Loucy (cell line): ENCODE data around the gene TEX14.
"Not testable (repeated sequence)": the region's sequence is repeated elsewhere in the genome, so short reads cannot be mapped to it uniquely, and the experiment has no call there.

ENCODE experiments used
- H2AFZ ChIP-seq: fragments of 200-600 bp; sonication (generic); 2 replicates; pipeline ENCODE4 v1.6.0; 2016; ENCODE audit warnings: antibody characterized with exemption, mild to moderate bottlenecking, low read length, moderate library complexity
- H3F3A ChIP-seq: fragments of 200-600 bp; 2 replicates; pipeline ENCODE4 v1.6.0; 2016; ENCODE audit warnings: antibody characterized with exemption, low read depth, mild to moderate bottlenecking
- H3K27me3 ChIP-seq: fragments of 200-600 bp; sonication (generic); 2 replicates; pipeline ENCODE4 v1.6.1; 2014; ENCODE audit warnings: low read length, mild to moderate bottlenecking; ENCODE audit not compliant: insufficient read depth, poor library complexity, severe bottlenecking
- H3K36me3 ChIP-seq: fragments of 200-600 bp; sonication (generic); 2 replicates; pipeline ENCODE4 v1.6.1; 2016; ENCODE audit warnings: low read length; ENCODE audit not compliant: insufficient read depth
- H3K4me1 ChIP-seq: fragments of 200-600 bp; sonication (generic); 2 replicates; pipeline ENCODE4 v1.5.1; 2014; ENCODE audit warnings: low read length, mild to moderate bottlenecking; ENCODE audit not compliant: insufficient read depth, poor library complexity, severe bottlenecking
- H3K4me2 ChIP-seq: fragments of 200-600 bp; sonication (generic); 2 replicates; pipeline ENCODE4 v1.6.0; 2014; ENCODE audit warnings: antibody characterized with exemption, low read length, low read depth, mild to moderate bottlenecking; ENCODE audit not compliant: poor library complexity, severe bottlenecking
- H3K4me3 ChIP-seq: fragments of 200-600 bp; sonication (generic); 2 replicates; pipeline ENCODE4 v1.5.1; 2014; ENCODE audit warnings: low read length, mild to moderate bottlenecking, mixed read lengths; ENCODE audit not compliant: poor library complexity, severe bottlenecking
- H3K79me2 ChIP-seq: fragments of 200-600 bp; sonication (generic); 2 replicates; pipeline ENCODE4 v1.6.1; 2014; ENCODE audit warnings: low read length; ENCODE audit not compliant: insufficient read depth
- H3K9ac ChIP-seq: fragments of 200-600 bp; sonication (generic); 2 replicates; pipeline ENCODE4 v1.6.0; 2014; ENCODE audit warnings: mild to moderate bottlenecking, low read depth, low read length, moderate library complexity; ENCODE audit not compliant: poor library complexity, severe bottlenecking
- H3K9me2 ChIP-seq: fragments of 200-600 bp; sonication (generic); replicated peaks from 2 replicates; pipeline ENCODE4 v1.6.1; 2016; ENCODE audit warnings: low read depth, low read length, mixed read lengths
- H3K9me3 ChIP-seq: fragments of 200-600 bp; sonication (generic); 2 replicates; pipeline ENCODE4 v1.6.1; 2014; ENCODE audit warnings: mild to moderate bottlenecking, antibody characterized with exemption, low read length, low read depth; ENCODE audit not compliant: insufficient read depth
- H4K20me1 ChIP-seq: fragments of 200-600 bp; sonication (generic); 2 replicates; pipeline ENCODE4 v1.6.0; 2014; ENCODE audit warnings: antibody characterized with exemption, low read length, mild to moderate bottlenecking; ENCODE audit not compliant: insufficient read depth, poor library complexity, severe bottlenecking
- EZH2phosphoT487 ChIP-seq: fragments of 200-600 bp; IDR thresholded peaks from 2 replicates; pipeline ENCODE4 v1.6.1; 2018; ENCODE audit warnings: antibody characterized with exemption, mild to moderate bottlenecking, moderate library complexity, borderline replicate concordance
- TF ChIP-seq, protein P1 (sequence below): fragments of 200-600 bp; sonication (generic); conservative IDR thresholded peaks from 2 replicates; pipeline ENCODE4 v1.5.1; 2014; ENCODE audit warnings: mild to moderate bottlenecking, antibody characterized with exemption, low read length

TEX14 gene

DNA sequence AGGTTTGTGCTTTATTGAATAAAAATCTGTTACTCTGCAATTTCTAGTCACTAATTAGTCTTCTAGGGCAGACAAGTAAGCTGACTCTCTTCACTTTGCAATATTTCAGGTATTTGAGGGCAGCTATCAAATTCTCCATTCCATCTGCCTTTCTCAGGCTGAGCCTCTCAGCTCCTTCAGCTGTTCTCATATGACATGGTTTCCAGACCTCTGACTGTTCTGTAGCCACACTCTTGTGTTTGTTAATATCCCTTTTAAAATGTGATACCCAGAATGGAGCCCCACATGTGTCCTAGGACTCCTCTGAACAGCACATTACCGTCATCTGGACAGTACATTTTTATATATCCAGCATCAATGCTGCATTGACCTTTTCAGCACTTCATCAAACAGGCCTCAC lies 131.3 kb downstream of the TEX14 start:
- Histone ChIP-seq H3K79me2 (no peaks in the 10 kb centered on the region), H3K9me2 (no peaks in the 10 kb centered on the region), H3F3A (no peaks in the 10 kb centered on the region), H3K4me3 (no peak overlapping the region), H3K36me3 (no peaks in the 10 kb centered on the region), H3K27me3 (no peaks in the 10 kb centered on the region), H3K4me1 (peaks cover 5% of the 10 kb centered on the region), H3K4me2 (no peak overlapping the region), H4K20me1 (no peaks in the 10 kb centered on the region), H3K9ac (no peak overlapping the region), H3K9me3 (no peaks in the 10 kb centered on the region), H2AFZ (no peak overlapping the region)
- TF ChIP-seq, protein P1, sequence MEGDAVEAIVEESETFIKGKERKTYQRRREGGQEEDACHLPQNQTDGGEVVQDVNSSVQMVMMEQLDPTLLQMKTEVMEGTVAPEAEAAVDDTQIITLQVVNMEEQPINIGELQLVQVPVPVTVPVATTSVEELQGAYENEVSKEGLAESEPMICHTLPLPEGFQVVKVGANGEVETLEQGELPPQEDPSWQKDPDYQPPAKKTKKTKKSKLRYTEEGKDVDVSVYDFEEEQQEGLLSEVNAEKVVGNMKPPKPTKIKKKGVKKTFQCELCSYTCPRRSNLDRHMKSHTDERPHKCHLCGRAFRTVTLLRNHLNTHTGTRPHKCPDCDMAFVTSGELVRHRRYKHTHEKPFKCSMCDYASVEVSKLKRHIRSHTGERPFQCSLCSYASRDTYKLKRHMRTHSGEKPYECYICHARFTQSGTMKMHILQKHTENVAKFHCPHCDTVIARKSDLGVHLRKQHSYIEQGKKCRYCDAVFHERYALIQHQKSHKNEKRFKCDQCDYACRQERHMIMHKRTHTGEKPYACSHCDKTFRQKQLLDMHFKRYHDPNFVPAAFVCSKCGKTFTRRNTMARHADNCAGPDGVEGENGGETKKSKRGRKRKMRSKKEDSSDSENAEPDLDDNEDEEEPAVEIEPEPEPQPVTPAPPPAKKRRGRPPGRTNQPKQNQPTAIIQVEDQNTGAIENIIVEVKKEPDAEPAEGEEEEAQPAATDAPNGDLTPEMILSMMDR = no peak
- TF ChIP-seq EZH2phosphoT487 = no peak

DNA sequence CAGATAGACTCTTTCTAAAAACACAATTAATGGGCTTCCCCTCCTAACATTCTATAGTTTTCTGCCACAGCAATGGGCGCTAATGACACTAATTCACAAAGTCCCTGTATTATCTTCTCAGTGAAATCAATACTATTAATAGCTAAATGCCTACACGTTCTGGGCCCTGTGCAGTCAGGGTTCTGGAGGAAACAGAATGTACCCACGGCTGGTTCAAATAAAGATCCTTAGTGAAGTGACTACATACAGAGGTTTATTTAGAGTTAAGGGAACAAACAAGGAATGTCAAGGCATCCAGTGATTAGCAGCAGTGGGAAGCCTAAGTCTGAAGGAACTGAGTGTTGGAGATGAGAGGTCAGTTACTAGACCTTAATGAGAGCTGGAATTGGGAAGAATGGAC lies 133.9 kb downstream of the TEX14 start:
- Histone ChIP-seq H2AFZ (no peak overlapping the region), H3K36me3 (no peaks in the 10 kb centered on the region), H3K79me2 (no peaks in the 10 kb centered on the region), H3K27me3 (no peaks in the 10 kb centered on the region), H3K4me1 (peaks cover 5% of the 10 kb centered on the region), H3K4me2 (no peak overlapping the region), H3F3A (no peaks in the 10 kb centered on the region), H3K9me3 (no peaks in the 10 kb centered on the region), H4K20me1 (no peaks in the 10 kb centered on the region), H3K9ac (no peak overlapping the region), H3K9me2 (no peaks in the 10 kb centered on the region), H3K4me3 (no peak overlapping the region)
- no peak for TF ChIP-seq EZH2phosphoT487
- TF ChIP-seq, protein P1 = no peak

DNA sequence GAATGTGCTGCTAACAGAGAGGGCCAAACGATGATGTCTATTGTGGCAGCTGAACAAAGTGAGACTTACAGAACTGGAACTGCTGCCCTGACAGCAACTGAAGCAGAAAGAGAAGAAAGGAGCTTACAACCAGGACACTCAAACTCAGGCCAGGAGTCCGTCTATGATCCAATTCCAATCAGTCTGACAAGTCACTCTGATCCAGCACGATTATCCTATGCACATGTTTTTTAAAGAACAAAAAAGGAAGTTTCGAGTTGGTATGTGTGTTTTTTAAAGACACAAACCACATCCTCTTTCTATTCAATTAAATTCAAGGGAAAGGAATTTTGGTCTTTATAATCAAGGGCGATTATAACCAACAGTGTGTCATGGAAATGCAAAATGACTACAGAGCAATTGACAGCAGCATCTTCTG lies 135.0 kb downstream of the TEX14 start:
- no peaks in the 10 kb centered on the region for H4K20me1 ChIP-seq
- no peaks in the 10 kb centered on the region for H3K79me2 ChIP-seq
- no peaks in the 10 kb centered on the region for H3K9me2 ChIP-seq
- H3K4me1 ChIP-seq = peaks cover 5% of the 10 kb centered on the region
- TF ChIP-seq EZH2phosphoT487 = no peak
- TF ChIP-seq, protein P1 = no peak
- H2AFZ ChIP-seq = peak overlapping the region; percentile 62; the same call in 1 of the 2 replicates
- H3K9ac ChIP-seq = no peak overlapping the region
- no peaks in the 10 kb centered on the region for H3K27me3 ChIP-seq
- H3K9me3 ChIP-seq = no peaks in the 10 kb centered on the region
- H3F3A ChIP-seq = no peaks in the 10 kb centered on the region
- H3K36me3 ChIP-seq = no peaks in the 10 kb centered on the region
- no peak overlapping the region for H3K4me2 ChIP-seq
- H3K4me3 ChIP-seq = no peak overlapping the region

DNA sequence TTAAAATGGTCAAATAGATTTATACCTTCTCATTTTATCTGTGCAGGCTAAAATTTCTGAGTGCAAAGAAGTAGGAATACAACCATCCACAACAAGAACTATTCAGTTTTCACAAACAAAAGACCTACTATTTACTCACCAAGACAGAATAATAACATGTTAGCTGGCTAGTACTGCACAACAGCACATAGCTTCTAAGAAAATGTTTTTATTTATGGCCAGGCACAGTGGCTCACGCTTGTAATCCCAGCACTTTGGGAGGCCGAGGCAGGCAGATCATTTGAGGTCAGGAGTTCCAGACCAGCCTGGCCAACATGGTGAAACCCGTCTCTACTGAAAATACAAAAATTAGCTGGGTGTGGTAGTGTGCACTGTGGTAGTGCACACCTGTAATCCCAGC lies 136.7 kb downstream of the TEX14 start:
- not testable (repeated sequence) for H3K9ac ChIP-seq, H3K36me3 ChIP-seq, H3K4me3 ChIP-seq, H3K79me2 ChIP-seq, H2AFZ ChIP-seq, H3F3A ChIP-seq, H3K27me3 ChIP-seq, H3K4me2 ChIP-seq, H3K4me1 ChIP-seq, H4K20me1 ChIP-seq, H3K9me3 ChIP-seq, H3K9me2 ChIP-seq
